SKM-1 treated with dmso at 0.1 percent for 144 hours (cell line): ENCODE measurements around the gene DHPS.
"Not testable (repeated sequence)": the region's sequence is repeated elsewhere in the genome, so short reads cannot be mapped to it uniquely, and the experiment has no call there.

ENCODE experiments used
- DNase-seq: peaks from one replicate; lab custom pipeline; 2025; ENCODE audit not compliant: unreplicated experiment; lab: John Stamatoyannopoulos, UW

Gene DHPS

DNA sequence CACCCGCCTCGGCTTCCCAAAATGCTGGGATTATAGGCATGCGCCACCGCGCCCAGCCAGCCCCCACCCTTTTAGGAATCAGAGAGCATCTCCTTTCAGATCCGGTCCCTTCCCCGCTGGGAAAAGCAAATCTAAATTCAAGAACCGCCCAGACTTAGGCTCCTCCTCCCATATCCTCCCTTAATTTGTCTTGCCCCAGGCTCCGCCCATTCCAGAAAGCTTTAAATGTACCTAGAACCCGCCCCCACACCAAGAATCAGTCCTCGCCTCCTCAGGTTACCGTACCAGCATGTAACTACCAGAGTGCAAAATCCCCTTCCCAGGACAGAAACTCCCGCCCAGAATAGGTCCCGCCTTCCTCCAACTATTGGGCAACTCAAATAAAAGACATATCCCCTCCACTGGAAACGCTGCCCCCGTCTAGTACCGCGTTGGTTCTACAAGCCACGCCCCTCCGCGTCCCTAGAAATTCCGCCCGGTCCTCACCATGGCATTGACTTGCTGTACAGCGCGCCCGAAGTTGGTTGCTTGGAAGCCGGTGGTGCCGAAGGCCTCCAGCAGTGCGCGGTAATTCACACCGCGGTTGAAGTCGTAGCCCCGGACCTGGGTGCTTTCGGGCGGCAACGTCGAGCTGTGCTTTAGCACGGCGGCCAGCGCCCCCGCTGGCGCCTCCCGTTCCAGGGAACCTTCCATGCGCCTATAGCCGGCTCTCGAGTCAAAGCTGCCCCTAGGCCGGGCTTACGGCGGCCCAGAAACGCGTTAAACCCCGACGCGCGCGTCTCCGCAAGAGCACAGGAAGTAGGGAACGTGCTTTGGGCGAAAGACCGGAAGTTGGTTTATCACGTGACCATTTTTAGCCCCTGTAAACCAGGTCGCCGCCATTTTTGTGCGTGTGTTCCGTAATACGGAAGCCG is at the start of gene DHPS:
DHPS (minus strand) TSS at position 807 of the 914 bp plus-strand sequence; CDS start at position 693, 114 bp downstream.
- DNase-seq: peak; percentile 95

GRCh38 chr19:12731337-12731736 is 49.7 kb upstream of the DHPS start:
- no peak for DNase-seq

- DNase-seq: no peak
These were observed 48.4 kb upstream of the DHPS start for GRCh38 chr19:12730064-12730463.

- no peak for DNase-seq
These were observed 46.2 kb upstream of the DHPS start for GRCh38 chr19:12727745-12728433.

GRCh38 chr19:12726988-12727316 is 45.3 kb upstream of the DHPS start:
- DNase-seq: no peak

- DNase-seq: not testable (repeated sequence)
These were observed 43.9 kb upstream of the DHPS start for GRCh38 chr19:12725612-12726011.

DNA sequence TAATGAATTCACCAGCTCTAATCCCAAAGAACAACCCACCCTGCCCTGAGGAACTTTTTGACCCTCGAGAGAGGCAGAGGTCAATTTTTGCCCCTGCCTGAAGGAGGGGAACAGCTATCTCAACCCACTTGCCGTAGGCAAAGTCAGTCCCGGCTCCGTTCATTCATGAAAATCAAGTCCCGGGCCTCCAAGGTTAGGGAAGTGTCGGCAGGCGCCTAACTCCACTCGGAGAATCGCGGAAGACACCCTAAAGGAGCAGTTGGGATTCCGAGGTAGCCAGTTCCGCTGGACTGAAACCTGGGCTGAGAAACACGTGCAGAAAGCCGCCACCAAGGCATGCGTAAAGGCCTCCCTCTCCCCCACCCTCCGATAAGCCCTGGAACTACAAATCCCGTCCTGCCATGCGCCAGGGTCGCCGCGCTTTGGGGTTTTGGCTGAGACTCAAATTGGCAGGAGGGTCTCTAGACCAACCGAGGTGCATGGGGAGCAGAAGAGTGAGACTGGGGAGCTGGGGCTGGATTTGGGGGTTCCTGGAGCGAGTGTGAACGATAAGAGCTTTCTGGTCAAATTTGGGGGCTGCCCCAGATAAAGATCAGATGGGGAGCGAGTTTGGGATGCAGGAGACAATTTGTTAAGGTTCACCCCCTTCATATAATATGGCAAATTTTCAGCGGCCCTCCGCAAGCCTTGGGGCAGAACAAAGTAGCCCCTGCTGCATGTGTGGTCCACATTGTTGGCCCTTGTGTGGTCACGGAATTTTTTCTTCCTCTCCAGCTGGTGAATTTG is 42.2 kb upstream of the DHPS start, which contains the start of gene TNPO2:
TNPO2 (minus strand) TSS at position 292 of the 786 bp plus-strand sequence. CDS start 2,955 bp downstream, outside the sequence.
- peak; percentile 68 for DNase-seq

DNA sequence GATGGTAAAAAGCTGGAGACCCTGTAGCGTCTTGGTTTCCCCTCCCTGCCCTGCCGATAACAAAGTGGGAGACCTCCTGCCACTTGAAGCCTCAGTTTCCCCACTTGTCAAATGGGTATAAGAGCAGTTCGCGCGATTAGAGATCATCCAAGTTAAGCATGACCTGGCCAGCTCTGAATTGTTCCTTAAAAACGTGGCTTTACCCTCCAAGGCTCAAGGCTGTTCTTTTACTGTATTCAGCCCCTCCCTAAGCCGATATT is 41.6 kb upstream of the DHPS start:
- DNase-seq: no peak

GRCh38 chr19:12722566-12723380 is 41.1 kb upstream of the DHPS start:
- peak; percentile 97 for DNase-seq

DNA sequence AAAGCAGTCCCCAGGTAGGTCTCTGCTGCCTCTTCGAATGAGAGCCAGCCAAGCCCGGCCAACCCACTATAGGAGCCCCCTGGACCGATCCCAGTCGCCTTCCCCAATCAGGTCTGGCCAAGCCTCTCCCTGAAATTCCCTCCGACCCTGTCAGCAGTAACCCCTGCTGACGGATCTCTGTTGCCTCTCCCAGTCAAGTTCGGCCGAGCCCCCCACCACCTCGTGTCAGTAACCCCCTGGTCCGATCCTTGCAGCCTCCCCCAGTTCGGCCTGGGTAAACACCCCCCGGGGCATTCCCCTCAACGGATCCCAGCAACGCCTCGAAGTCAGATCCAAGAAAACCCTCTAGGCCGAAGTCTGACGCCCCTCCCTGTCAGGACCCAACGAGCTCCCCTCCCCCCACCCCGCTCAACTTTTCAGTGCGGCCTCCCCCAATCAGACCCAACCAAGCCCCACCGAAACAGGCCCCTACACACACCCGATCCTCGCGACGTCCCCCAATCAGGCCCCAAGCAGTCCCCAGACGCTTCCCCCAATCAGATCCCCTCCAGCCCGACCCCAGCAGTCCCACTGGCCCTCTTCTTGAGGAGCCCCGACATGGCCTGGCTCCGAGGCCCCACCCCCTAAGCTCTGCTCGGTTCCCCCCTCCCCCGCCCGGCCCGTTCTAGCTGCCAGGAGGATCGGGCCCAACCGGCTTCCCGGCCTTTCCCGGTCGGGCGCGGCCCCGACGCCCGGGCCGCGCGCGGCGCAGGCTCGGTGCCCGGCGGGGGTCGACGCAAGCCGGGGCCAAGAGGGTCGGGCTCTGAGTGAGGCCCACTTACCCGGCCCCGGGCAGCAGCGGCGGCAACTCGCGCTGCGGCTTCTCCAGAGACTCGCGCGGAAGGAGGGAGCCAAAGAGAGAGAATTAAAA is 40.2 kb upstream of the DHPS start:
- DNase-seq: no peak

DNA sequence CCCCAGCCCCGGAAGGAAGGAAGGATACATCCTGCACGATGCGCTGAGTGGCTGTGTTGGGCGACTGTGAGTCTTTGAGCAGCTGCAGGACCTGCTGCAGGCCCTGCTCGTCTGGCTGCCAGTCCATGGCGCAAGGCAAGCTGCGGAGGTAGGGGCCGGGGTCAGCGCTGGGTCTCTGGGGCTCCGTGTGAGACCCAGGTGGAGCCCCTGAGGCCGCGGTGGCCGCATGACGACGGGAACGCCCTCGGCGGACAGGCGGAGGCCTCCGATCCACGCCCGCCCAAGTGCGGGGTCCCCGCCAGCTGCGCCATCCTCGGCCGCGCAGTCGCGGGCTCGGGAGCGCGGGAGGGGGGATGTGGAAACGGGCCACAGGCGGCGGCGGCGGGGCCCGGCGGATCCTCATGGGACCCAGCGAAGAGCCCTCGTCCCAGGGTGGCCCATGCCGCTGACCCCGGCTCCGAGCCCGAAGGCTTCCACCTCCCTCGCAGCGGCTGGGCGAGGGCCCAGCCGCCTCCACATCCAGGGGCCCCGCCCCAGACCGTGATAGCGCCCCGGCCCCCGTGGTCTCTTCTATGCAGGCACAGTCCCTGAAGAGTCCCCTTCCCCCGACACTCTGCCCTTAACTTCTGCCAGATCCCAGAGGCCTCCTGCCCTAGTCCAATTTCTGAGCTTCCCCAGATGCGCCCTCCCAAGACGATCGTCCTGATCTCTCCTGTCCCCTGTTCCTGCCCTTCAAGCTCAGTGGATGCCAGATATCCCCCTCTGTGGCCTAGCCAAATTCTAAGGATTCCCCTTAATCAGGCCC is 39.4 kb upstream of the DHPS start:
- DNase-seq: no peak

DNA sequence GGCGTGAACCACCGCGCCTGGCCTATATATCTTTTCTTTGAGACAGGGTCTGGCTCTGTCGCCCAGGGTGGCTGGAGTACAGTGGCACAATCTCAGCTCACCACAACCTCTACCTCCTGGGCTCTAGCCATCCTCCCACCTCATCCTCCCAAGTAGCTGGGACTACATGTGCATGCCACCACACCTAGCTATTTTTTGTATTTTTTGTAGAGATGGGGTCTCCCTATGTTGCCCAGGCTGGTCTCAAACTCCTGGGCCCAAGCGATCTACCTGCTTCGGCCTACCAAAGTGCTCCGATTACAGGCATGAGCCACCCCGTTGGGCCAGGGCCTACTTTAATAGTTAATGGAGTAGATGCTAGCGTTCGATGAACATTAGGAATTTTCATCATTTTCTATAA is 38.6 kb upstream of the DHPS start:
- DNase-seq: no peak

GRCh38 chr19:12715929-12716328 is 34.2 kb upstream of the DHPS start:
- DNase-seq: no peak

GRCh38 chr19:12715102-12715501 is 33.4 kb upstream of the DHPS start:
- no peak for DNase-seq

- DNase-seq: not testable (repeated sequence)
These were observed 31.6 kb upstream of the DHPS start for GRCh38 chr19:12713304-12713703.

GRCh38 chr19:12712077-12712476 is 30.4 kb upstream of the DHPS start:
- not testable (repeated sequence) for DNase-seq

DNA sequence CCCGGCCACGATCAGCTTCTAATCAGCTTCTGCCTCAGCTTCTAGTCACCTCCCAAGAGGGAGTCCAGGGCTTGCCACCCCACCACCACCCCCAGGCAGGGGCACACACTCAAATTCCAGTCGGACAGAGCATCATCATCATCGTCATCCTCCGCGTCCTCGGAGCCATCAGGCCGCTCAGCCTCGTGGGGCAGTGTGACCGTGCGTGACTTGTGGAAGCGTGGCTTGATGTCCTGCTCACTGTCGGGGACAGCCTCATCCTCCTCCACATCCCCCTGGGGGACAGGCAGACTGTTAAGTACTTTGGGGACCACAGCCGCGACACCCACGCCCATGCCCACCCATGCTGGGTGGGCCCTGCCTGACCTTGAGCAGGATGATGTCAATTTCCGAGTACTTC is 29.5 kb upstream of the DHPS start:
- DNase-seq: no peak

GRCh38 chr19:12708641-12709040 is 27.0 kb upstream of the DHPS start:
- DNase-seq: no peak

DNA sequence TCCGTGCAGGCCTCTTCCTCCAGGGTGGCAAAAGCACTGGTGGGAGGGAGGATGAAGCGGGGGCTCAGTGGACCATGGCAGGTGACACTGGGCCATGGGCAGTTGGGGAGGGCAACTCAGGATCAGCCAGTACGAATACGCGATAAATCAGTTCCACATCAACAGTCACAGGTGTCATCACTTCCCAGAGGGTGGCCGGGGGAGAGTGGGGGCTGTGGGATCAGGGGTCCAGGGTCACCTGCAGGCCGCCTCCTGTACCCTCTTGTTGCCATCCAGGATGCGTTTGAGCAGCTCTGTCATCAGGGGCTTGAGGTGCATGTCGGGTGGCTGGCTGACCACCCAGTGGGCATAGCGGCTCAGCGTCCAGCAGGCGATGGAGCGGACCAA is 24.6 kb upstream of the DHPS start:
- no peak for DNase-seq
